ENCODE measurements around the gene COPS4.
A peak's percentile ranks its signal among the peaks of the same experiment; 100 is the strongest.
"Not testable (repeated sequence)": the region's sequence is repeated elsewhere in the genome, so short reads cannot be mapped to it uniquely, and the experiment has no call there.

Gene COPS4

DNA sequence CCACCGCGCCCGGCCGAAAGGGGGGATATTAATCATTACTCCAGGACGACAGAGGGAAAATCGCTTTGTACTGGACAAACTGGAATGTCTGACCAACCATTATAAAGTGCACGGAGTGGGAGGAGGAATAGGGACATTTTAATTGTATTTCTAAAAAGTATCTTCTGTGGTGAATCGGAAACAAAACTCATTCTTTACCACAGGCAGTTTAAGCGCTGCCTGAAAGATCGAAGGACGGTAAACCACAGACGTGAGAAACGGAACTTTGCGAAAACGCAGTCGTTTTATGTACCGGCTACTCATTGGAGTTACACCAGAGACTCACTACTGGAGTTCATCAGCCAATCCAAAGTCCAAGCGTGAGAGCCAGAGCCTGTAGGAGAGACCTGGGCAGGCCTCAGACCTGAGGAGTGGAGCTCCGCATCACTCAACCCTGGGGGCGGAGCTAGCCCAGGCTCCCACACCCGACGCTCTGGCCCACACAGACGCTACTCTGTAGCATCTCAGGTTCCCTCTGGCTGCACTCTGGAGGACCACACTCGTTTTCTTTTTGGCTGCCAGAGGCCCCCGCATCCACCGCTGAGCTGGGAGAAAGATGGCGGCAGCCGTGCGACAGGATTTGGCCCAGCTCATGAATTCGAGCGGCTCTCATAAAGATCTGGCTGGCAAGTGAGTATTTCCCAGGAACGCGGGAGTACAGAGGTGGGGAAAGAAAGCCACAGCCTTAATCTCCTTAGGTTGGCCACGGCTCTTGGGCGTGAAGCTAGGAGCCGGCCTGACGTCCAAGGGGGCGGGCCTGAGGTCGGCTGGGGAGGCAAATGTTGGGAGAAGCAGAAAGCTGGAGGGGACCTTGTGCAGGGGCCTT lies at the start of gene COPS4:
Gene COPS4 (plus strand): TSS at position 554 of the 865 bp plus-strand sequence. CDS start 42 bp downstream, at position 596.
- DNase-seq: peak; percentile 96

DNA sequence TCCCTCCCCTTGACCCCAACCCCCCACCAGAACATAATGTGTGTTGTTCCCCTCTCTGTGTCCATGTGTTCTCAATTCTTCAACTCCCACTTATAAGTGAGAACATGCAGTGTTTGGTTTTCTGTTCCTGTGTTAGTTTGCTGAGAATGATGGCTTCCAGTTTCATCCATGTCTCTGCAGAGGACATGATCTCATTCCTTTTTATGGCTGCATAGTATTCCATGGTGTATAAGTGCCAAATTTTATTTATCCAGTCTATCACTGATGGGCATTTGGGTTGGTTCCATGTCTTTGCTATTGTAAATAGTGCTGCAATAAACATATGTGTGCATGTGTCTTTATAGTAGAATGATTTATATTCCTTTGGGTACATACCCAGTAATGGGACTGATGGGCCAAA lies 47.5 kb upstream of the COPS4 start:
- DNase-seq: not testable (repeated sequence)

DNA sequence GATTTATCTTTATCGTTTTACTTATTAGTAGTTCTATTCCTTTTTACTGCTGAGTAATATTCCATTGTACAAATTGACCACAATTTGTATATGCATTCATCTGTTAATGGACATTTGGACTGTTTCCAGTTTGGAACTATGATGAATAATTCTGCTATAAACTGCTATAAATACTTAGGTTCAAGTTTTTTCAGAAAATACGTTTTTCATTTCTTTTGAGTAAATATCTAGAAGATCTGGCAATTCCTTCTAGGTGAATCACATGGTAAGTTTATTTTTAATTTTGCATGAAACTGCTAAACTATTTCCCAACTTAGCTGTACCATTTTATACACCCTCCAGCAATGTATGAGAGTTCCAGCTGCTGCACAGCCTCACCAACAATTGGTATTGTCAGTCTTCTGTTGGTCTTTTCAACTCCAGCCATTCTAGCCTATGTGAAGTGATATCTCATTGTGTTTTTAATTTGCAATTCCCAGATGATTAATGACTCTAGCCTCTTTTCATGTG lies 46.6 kb upstream of the COPS4 start:
- DNase-seq: no peak

DNA sequence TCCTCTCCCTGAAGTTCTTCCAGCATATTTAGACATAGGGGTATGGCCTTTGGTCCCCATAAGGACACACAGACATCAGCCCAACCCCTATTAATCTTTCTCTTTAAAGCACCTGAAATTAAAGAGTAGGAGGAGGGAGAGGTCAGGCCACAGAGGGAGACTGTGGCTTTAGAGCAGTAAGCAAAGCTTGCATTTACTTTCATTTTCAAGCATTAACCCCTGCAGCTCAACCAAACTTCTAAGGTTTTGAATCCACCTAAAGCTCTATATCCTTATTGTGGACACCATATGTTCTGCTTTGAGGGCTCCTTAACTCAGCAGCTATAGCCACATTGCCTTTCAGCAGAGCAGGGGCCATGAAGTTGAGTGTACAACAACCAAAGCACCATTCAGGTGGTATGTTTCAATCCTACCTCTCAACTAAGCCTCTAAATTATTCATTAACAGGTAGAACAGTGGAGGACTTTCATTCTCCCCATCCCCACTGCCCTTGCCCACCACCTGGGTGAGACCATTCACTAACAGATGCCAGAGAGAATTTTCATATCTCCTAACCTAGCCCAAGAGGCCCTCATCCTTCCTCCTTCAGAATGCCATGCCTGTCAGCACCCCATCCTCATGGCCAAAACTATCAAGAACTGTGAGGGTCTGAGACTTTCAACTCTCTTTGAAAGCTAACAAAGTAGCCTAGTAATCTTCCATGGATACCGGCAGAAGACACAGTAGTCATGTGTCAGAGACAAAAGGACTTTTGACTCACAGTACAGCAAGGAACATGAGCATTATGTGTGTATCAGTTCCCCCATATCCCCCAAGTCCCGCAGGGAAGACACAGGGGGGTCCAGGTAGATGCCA lies 45.2 kb upstream of the COPS4 start:
- no peak for DNase-seq

DNA sequence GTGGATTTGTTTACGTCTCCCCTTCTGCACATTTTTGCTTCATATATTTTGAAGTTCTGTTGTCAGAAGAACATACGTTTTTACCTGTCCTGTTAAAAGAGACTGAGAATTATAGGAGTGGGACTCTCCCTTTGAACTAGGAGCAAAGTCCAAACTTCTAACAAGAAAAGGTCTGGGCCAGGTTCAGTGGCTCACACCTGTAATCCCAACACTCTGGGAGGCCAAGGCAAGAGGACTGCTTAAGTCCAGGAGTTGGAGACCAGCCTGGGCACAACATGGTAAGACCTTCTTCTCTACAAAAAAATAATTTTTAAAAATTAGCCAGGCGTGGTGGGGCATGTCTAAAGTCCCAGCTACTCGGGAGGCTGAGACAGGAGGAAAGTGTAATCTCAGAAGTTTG lies 40.1 kb upstream of the COPS4 start:
- no peak for DNase-seq

DNA sequence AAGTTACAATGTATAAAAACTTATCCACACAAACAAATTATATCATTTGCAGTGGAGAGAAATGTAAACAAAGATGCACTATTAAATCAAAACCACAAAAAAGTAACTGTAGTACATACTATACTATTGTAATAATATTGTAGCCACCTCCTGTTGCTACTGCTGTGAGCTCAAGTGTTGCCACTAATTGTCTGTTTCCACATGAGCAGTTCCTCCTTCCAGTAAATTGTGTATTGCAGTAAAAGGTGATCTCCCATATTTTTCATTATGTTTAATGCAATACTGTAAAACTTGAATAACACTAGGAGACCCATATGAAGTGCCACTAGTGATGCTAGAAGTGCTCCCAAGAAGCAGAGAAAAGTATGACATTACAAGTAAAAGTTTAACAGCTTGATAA lies 36.1 kb upstream of the COPS4 start:
- no peak for DNase-seq

DNA sequence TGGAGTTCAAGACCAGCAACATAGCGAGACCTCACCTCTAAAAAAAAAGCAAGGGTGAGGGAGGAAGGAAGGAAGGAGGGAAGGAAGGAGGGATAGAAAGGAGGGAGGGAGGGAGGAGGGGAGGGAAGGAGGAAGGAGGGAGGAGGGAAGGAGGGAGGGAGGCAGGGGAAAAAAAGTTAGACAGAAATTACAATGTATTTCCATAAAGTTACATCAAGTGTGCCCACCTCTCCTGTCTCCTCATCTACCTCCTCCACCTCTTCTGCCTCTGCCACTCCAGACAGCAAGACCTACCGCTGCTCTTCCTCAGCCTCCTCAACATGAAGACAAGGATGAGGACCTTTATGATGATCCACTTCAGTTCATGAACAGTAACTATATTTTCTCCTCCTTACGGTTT lies 32.7 kb upstream of the COPS4 start:
- no peak for DNase-seq

DNA sequence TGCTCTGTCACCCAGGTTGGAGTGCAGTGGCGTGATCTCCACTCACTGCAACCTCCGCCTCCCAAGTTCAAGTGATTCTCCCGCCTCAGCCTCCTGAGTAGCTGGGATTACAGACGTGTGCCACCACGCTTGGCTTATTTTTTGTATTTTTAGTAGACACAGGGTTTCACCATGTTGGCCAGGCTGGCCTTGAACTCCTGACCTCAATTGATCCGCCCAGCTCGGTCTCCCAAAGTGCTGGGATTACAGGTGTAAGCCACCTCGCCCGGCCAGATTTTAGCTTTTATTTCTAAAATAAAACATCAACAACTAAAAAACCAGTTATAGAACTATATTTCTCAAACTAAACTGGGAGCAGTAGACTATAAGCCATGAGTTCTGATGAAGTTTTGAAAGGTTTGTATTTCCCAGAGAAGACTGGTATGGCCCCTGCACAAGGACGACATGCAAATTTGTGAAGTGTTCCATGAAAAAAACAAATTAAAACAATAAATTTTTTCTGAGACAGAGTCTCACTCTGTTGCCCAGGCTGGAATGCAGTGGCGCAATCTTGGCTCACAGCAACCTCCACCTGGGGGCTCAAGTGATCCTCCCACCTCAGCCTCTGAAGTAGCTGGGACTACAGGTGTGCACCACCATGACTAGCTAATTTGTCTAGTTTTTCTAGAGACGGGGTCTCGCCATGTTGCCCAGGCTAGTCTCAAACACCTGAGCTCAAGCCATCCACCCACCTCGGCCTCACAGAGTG lies 31.8 kb upstream of the COPS4 start:
- DNase-seq: not testable (repeated sequence)

DNA sequence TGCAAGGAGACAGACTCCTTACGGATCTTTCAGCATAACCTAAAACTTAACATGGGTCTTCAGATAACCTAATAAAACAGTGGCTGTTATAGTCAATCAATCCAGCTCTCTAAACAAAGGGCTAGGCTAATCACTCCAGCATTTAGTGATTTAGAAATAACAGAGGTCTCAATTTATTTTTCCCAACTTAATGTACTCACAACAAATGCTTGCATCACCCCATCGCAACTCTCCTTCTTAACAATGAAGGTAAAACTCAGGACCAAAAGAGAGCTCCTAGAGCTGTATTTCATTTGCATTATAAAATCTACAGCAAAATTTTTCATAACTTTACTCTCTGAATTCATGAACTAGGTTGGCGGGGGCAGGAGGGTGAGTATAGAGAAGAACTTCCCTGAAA lies 25.5 kb upstream of the COPS4 start:
- no peak for DNase-seq

DNA sequence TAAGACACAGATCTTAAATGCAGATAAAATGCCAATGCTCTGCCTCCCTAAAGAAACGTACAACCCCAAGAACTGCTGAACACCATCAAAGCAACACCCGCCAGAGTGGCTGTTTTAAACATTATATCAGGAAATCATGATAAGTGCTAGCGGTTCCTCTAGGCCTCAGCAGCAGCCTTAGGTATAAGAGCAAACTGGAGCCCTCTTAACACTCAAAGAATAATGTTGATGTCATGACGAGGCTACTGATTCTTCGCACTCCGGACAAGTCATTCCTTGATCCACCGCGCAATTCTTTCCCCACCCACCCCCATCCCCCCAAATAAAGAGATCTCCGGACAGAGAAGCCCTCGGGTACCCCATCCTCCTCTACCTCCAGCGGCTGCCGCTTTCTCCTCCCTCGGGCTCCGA lies 24.9 kb upstream of the COPS4 start:
- no peak for DNase-seq

DNA sequence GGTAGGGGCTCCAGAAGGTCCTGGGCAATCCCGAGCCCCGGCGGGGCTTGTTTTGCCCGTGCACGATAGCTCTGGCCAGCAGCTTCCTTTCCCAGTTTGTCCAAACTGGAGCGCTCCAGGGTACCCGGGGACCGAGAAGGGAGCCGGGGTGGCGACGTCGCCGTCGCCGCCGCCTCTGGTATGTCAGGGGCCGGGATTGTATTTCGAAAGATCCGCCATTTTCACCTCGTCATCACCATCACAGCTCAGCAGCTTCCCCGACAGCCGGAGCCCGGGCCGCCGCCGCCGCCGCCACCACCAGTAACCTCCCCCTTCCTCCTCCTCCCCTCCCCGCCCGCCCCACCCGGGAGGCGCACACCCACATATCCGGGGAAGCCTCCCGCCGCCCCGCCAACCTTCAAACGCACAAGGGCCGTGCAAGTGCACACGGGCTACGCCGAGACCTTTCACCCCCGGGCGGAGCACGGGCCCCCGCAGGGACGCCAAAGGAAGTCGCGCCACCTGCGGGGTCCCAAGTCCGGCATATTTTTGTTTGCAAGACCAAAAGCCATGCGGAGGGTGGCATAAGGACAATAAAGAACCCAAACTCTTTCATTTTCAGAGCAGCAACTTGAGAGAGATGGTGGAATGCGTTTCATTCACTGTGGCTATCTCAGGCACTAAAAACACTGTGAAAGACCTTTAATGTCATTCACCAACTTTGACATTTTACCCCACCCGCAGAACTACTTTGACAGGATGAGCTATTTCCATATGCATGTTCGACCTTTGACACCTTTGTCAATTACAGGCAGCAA lies 24.3 kb upstream of the COPS4 start, which contains the start of gene LIN54:
Gene LIN54 (minus strand): TSS at position 302 of the 797 bp plus-strand sequence. CDS start 25,979 bp downstream, outside the sequence.
- DNase-seq: peak; percentile 45

DNA sequence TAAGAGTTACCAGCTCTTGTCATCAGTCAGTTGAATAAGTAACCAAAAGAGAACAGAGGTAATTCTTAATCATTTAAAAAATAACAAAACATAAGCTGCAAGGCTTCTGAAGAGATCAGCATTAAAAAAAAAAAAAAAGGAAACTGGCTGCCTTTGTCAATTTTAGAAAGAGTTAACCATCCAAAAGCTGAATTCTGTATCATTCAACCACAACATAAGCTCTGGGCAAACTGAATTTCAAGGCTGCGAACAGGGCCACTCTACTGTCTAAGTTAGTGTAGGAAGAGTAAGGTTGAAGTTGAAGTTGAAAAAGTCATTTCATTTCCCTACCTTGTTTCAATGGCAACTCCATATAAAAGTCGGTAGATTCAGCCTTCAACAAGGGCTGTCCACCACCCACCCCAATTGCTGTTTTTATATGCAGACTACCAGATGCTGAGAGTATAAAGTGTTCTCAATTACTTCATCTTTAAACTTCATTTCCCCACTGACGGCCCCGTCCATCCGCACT lies 23.2 kb upstream of the COPS4 start:
- no peak for DNase-seq

DNA sequence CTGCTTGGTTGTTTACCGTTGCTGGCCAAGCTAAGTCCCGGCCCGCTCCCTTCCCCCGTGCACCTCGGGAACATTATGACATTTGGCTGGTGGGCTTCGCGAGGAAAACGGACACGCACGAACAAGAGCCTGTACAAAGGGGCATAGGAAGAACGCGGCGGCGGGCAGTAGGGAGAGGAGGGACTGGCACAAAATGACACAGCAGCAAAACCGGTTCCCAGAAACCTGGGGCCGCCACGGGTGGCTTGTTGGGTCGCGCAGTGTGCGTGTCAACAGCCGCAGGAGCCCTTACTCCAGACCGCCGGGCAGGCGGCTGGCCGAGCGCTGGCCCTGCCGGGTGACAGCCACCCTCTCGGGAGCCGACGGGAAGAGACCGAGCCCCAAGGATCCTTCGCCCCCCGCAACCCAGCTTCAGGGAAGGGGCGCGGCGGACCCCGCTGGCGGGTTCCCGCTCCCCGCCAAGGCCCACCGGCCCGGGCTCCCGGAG lies 22.7 kb upstream of the COPS4 start:
- no peak for DNase-seq

DNA sequence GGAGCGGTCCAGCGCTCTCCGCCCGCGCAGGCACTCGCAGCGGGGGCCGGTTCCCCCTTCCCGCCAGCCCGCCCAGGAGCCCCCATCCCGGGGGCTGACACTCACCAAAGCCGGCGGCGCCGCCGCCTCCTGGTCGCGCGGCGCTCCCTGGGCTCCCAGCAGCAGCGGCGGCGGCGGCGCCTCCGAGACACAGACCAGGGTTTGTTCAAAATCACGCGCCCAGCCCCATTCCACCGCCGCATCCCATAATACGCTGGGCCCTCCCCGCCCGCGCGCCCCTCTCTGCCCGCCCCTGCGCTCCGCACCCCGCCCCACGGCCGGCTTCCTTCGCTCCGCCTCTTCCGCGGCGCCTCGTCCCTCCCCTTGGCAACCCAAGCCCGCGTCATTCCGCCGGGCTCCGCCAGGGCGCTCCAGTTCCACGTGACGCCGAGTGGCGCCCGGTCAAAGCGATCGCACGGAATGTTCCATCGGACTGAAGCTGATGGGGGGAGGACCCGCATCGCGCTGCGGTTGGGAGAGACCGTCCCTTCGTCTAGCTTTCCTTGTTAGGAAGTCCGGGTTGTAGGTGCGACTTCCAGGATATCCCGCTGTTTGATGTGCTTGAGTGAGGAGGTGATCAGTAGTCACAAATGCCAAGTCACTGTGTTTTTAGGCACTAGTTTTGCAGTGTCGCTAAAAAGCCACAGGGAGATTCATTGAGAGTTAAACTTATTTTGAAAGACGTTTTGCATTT lies 22.1 kb upstream of the COPS4 start:
- DNase-seq: peak; percentile 91

DNA sequence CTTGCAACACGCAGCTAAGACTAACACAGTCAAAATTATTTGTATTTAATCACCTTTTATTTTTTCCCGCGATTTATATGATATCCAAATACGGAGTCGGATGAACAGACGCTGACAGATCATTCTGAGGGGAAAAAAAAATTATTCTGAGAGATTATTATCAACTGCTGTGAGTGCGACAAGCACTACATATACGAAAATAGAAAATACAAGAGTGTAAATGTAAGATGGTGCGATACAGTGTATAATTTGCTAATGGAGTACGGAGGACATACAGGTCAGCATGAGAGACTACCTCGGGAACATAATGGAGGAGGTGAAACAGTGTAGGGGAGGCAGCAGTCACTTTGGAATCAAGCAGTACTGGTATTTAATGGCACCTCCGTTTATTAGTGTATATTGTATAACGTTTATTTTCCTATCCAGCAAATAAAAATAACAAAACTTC lies 21.5 kb upstream of the COPS4 start:
- DNase-seq: peak; percentile 57

DNA sequence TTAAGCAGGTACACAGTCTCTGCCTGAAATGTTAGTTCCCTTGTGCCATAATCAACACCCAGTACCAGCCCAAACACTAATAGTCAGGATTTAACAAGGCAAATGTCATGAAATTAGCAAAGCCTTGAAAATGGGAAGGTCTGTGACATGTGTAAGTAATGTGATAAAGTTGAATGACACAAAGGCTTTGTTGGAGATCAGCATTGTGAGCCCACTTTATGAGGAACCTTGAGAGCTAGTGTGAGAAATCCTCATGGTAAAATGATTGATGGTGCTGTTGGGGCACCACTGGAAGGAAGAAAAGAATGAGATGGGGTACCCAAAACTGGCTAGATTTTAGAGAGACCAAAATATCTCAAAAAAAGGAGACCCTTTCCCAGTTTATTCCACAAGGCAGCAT lies 21.1 kb upstream of the COPS4 start:
- no peak for DNase-seq

DNA sequence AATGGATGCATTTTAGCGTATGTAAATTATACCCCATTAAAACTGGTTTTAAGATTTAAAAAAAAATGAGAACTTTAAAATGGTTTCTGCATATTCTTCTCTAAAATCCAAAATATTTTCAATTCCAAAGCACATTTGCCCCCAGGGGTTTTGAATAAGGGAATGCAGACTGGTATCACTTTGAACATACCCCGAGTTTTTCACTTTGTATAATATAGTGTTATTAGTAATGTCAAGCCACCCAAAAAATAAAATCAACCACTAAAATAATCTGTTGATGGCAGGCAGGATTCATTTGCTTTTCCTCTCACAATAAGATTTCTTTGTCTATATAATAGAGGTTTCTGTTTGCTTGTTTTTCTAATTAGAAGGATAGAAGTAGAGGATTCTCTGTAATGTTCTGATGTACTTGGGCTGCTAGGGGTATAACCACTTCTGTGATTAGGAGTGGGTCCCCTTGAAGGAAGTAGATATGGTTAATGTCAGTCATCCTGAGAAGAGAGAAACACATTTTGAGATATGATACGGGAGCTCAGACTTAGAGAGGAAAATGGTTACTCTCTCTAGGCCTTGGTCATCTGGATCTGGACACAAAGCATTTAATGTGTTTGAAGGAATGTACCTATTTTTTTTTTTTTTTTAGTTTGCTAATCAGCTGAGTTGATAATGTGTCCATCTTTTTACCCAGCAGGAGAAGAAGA lies 15.0 kb upstream of the COPS4 start:
- no peak for DNase-seq

DNA sequence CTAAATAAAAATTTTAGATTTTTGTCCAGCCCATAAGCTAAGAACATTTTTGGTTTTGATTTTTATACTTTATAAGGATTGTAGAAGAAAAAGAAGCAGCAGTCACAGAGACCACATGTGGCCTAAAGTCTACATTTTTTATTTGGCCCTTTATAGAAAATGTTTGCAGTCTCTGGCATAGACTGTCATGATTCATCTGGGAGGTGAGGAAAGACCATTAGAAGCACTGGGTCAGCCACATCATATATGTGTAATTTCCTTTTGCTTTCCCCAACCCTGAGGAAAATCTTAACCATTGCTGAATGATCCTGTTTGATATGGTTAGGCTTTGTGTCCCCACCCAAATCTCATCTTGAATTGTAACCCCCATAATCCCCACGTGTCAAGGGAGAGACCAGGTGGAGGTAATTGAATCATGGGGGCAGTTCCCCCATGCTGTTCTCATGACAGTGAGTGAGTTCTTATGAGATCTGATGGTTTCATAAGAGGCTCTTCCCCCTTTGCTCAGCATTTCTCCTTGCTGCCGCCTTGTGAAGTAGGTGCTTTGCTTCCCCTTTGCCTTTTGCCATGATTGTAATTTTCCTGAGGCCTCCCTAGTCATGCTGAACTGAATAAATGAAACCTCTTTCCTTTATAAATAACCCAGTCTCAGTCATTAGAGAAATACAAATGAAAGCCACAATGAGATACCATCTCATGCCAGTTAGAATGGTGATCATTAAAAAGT lies 12.1 kb upstream of the COPS4 start:
- no peak for DNase-seq

DNA sequence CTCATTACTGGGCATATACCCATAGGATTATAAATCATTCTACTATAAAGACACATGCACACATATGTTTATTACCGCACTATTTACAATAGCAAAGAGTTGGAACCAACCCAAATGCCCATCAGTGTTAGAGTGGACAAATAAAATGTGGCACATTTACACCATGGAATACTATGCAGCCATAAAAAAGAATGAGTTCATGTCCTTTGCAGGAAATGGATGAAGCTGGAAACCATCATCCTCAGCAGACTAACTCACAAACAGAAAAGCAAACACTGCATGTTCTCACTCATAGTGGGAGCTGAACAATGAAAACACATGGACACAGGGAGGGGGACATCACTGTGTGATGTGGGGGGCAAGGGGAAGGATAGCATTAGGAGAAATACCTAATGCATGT lies 11.4 kb upstream of the COPS4 start:
- not testable (repeated sequence) for DNase-seq
